ENCODE data around the gene WFDC13. TPM values are rescaled to one million over a fixed set of nuclear protein-coding genes. Genes with fewer than 3 reads are reported as not detected.

The WFDC13 gene
- total RNA-seq, 1 experiment from 2014 or later, result not detected

- Histone ChIP-seq H3T11ph (ENCODE audit: low read length) (no peak within 1 kb of the TSS), H4K8ac (replicated peaks; ENCODE audit: insufficient read length, low read depth, low read length) (no peak within 1 kb of the TSS), H3K4me1 (ENCODE audit: insufficient read depth, low read length) (no peaks in the 10 kb centered on the region), H4K5ac (ENCODE audit: insufficient read length, low read depth, low read length) (no peak within 1 kb of the TSS), H3K27ac (ENCODE audit: insufficient read length, low read depth, low read length) (no peak within 1 kb of the TSS), H3K27me3 (ENCODE audit: insufficient read depth, low read length) (no peaks in the 10 kb centered on the region), H3K4me2 (ENCODE audit: insufficient read depth, insufficient read length, low read length) (no peak within 1 kb of the TSS), H2BK20ac (ENCODE audit: low read depth, low read length, poor library complexity, severe bottlenecking) (no peak within 1 kb of the TSS), H2AK5ac (ENCODE audit: insufficient read length, low read length) (no peak within 1 kb of the TSS), H2BK5ac (ENCODE audit: insufficient read length, low read length) (no peak within 1 kb of the TSS), H3K56ac (ENCODE audit: insufficient read length, low read depth, low read length) (no peak within 1 kb of the TSS), H3K23me2 (ENCODE audit: insufficient read length, low read depth, low read length, poor library complexity, severe bottlenecking) (no peaks in the 10 kb centered on the region), H3K79me1 (ENCODE audit: insufficient read depth, low read depth, low read length, poor library complexity, severe bottlenecking) (no peaks in the 10 kb centered on the region), H3K9me3 (ENCODE audit: control insufficient read depth, low read depth, low read length) (no peaks in the 10 kb centered on the region), H3K14ac (ENCODE audit: insufficient read depth, low read length) (no peak within 1 kb of the TSS), H4K91ac (ENCODE audit: insufficient read length, low read depth, low read length) (no peak within 1 kb of the TSS), H3K18ac (ENCODE audit: insufficient read length, low read depth, low read length) (no peak within 1 kb of the TSS), H3K4ac (ENCODE audit: low read depth, low read length) (no peak within 1 kb of the TSS), H4K20me1 (ENCODE audit: control insufficient read depth, insufficient read depth, insufficient read length) (no peaks in the 10 kb centered on the region), H3K9ac (ENCODE audit: extremely low read depth, insufficient read length, low read length) (no peak within 1 kb of the TSS), H2AFZ (ENCODE audit: low read length) (no peak within 1 kb of the TSS), H3K23ac (ENCODE audit: insufficient read length, low read depth, low read length) (no peak within 1 kb of the TSS), H2BK12ac (ENCODE audit: insufficient read length, low read depth, low read length) (no peak within 1 kb of the TSS), H2BK120ac (ENCODE audit: low read depth, low read length, poor library complexity, severe bottlenecking) (no peak within 1 kb of the TSS), H2BK15ac (ENCODE audit: low read depth, low read length) (no peak within 1 kb of the TSS), H3K79me2 (ENCODE audit: insufficient read depth, low read length) (no peaks in the 10 kb centered on the region)
- no peak within 1 kb of the TSS for H3K4me3 Mint-ChIP-seq
- no peak for DNase-seq
- TF ChIP-seq, protein P1, sequence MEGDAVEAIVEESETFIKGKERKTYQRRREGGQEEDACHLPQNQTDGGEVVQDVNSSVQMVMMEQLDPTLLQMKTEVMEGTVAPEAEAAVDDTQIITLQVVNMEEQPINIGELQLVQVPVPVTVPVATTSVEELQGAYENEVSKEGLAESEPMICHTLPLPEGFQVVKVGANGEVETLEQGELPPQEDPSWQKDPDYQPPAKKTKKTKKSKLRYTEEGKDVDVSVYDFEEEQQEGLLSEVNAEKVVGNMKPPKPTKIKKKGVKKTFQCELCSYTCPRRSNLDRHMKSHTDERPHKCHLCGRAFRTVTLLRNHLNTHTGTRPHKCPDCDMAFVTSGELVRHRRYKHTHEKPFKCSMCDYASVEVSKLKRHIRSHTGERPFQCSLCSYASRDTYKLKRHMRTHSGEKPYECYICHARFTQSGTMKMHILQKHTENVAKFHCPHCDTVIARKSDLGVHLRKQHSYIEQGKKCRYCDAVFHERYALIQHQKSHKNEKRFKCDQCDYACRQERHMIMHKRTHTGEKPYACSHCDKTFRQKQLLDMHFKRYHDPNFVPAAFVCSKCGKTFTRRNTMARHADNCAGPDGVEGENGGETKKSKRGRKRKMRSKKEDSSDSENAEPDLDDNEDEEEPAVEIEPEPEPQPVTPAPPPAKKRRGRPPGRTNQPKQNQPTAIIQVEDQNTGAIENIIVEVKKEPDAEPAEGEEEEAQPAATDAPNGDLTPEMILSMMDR (conservative IDR thresholded peaks at IDR 0.05), result no peak
- peaks cover 4 to 15% of the 10 kb centered on the region in 2 experiments; a peak in 4 of 5 replicates for H3K9me3 Mint-ChIP-seq
- peaks cover 0 to 8% (median 7%) of the 10 kb centered on the region in 3 experiments; a peak in 5 of 7 replicates for H3K36me3 Mint-ChIP-seq (ENCODE audit: insufficient read depth in 1 of 3, low read depth in 3 of 3)
- no peaks in the 10 kb centered on the region for H3K4me1 Mint-ChIP-seq
- no CpG with 5 or more reads among the region's 1 CpG for WGBS (ENCODE audit: extremely low coverage, insufficient read length, low lambda C conversion rate)
- H3K27ac Mint-ChIP-seq, result no peak within 1 kb of the TSS
- no peaks in the 10 kb centered on the region for H3K27me3 Mint-ChIP-seq (ENCODE audit: low read depth)
Measured at GRCh38 chr20:45722047-45722446, 20.2 kb downstream of the WFDC13 start, which contains the start of gene SPINT4. SPINT4 (plus strand) TSS chr20:45722347; CDS start chr20:45722368, 21 bp downstream.

All from H9 (cell line).